ENCODE data around the gene MACROD2. TPM values are rescaled to one million over a fixed set of nuclear protein-coding genes. Genes with fewer than 3 reads are reported as not detected.

MACROD2 gene
- polyA plus RNA-seq, 4 donors, result 13.0 to 15.9 (median 14.0) TPM

GRCh38 chr20:15056246-15056645 lies 1060.9 kb downstream of the MACROD2 start:
- DNase-seq (ENCODE audit: low read depth in 4 of 4, low spot score in 2 of 4), result no peak

- DNase-seq (ENCODE audit: low read depth in 4 of 4, low spot score in 2 of 4), result no peak
Measured at GRCh38 chr20:15058841-15059240, 1063.5 kb downstream of the MACROD2 start.

GRCh38 chr20:15059438-15059837 lies 1064.1 kb downstream of the MACROD2 start:
- DNase-seq (ENCODE audit: low read depth in 4 of 4, low spot score in 2 of 4), result no peak

GRCh38 chr20:15060265-15061060 lies 1065.1 kb downstream of the MACROD2 start:
- DNase-seq (ENCODE audit: low read depth in 4 of 4, low spot score in 2 of 4), result no peak

- DNase-seq (ENCODE audit: low read depth in 4 of 4, low spot score in 2 of 4), result no peak
Measured at GRCh38 chr20:15061061-15061430, 1065.7 kb downstream of the MACROD2 start.

GRCh38 chr20:15061955-15062354 lies 1066.6 kb downstream of the MACROD2 start:
- DNase-seq (ENCODE audit: low read depth in 4 of 4, low spot score in 2 of 4), result peak in 1 of 4 donors; percentile 56

- no peak for DNase-seq (ENCODE audit: low read depth in 4 of 4, low spot score in 2 of 4)
Measured at GRCh38 chr20:15063081-15063480, 1067.8 kb downstream of the MACROD2 start.

- no peak for DNase-seq (ENCODE audit: low read depth in 4 of 4, low spot score in 2 of 4)
Measured at GRCh38 chr20:15064741-15065140, 1069.4 kb downstream of the MACROD2 start.

GRCh38 chr20:15065794-15066193 lies 1070.5 kb downstream of the MACROD2 start:
- DNase-seq (ENCODE audit: low read depth in 4 of 4, low spot score in 2 of 4), result no peak

GRCh38 chr20:15068486-15068885 lies 1073.2 kb downstream of the MACROD2 start:
- DNase-seq (ENCODE audit: low read depth in 4 of 4, low spot score in 2 of 4), result no peak

GRCh38 chr20:15069355-15069754 lies 1074.0 kb downstream of the MACROD2 start:
- no peak for DNase-seq (ENCODE audit: low read depth in 4 of 4, low spot score in 2 of 4)

GRCh38 chr20:15071085-15071808 lies 1075.9 kb downstream of the MACROD2 start:
- DNase-seq (ENCODE audit: low read depth in 4 of 4, low spot score in 2 of 4), result no peak

GRCh38 chr20:15072316-15072715 lies 1077.0 kb downstream of the MACROD2 start:
- DNase-seq (ENCODE audit: low read depth in 4 of 4, low spot score in 2 of 4), result no peak

- no peak for DNase-seq (ENCODE audit: low read depth in 4 of 4, low spot score in 2 of 4)
Measured at GRCh38 chr20:15075586-15075985, 1080.3 kb downstream of the MACROD2 start.

GRCh38 chr20:15076785-15077184 lies 1081.5 kb downstream of the MACROD2 start:
- no peak for DNase-seq (ENCODE audit: low read depth in 4 of 4, low spot score in 2 of 4)

- no peak for DNase-seq (ENCODE audit: low read depth in 4 of 4, low spot score in 2 of 4)
Measured at GRCh38 chr20:15077733-15078250, 1082.5 kb downstream of the MACROD2 start.

- no peak for DNase-seq (ENCODE audit: low read depth in 4 of 4, low spot score in 2 of 4)
Measured at GRCh38 chr20:15079594-15080340, 1084.5 kb downstream of the MACROD2 start.

- DNase-seq (ENCODE audit: low read depth in 4 of 4, low spot score in 2 of 4), result no peak
Measured at GRCh38 chr20:15081261-15081660, 1085.9 kb downstream of the MACROD2 start.

- no peak for DNase-seq (ENCODE audit: low read depth in 4 of 4, low spot score in 2 of 4)
Measured at GRCh38 chr20:15091421-15092037, 1096.2 kb downstream of the MACROD2 start.

- DNase-seq (ENCODE audit: low read depth in 4 of 4, low spot score in 2 of 4), result no peak
Measured at GRCh38 chr20:15098351-15098750, 1103.0 kb downstream of the MACROD2 start.

GRCh38 chr20:15099130-15099529 lies 1103.8 kb downstream of the MACROD2 start:
- DNase-seq (ENCODE audit: low read depth in 4 of 4, low spot score in 2 of 4), result no peak

Measured in left renal cortex interstitium (tissue), 4 donors.